RPMI7951 (cell line): ENCODE results near the gene ATP2A3. TPM values are rescaled to one million over a fixed set of nuclear protein-coding genes. Genes with fewer than 3 reads are reported as not detected.

Source experiments
- DNase-seq: peaks from one replicate; pipeline ENCODE4 v3.0.0-alpha.2; 2012; ENCODE audit warnings: low read depth
- total RNA-seq: library from RNA; depleted of rRNA; stranded (reverse); fragments of >200 nt; shearing (Covaris generic); gene quantifications from 2 replicates; pipeline ENCODE4 v1.2.3, GENCODE V29; 2014; rRNA removed

The ATP2A3 gene
- total RNA-seq, result 0.59 and 0.96 TPM in 2 replicates

DNA sequence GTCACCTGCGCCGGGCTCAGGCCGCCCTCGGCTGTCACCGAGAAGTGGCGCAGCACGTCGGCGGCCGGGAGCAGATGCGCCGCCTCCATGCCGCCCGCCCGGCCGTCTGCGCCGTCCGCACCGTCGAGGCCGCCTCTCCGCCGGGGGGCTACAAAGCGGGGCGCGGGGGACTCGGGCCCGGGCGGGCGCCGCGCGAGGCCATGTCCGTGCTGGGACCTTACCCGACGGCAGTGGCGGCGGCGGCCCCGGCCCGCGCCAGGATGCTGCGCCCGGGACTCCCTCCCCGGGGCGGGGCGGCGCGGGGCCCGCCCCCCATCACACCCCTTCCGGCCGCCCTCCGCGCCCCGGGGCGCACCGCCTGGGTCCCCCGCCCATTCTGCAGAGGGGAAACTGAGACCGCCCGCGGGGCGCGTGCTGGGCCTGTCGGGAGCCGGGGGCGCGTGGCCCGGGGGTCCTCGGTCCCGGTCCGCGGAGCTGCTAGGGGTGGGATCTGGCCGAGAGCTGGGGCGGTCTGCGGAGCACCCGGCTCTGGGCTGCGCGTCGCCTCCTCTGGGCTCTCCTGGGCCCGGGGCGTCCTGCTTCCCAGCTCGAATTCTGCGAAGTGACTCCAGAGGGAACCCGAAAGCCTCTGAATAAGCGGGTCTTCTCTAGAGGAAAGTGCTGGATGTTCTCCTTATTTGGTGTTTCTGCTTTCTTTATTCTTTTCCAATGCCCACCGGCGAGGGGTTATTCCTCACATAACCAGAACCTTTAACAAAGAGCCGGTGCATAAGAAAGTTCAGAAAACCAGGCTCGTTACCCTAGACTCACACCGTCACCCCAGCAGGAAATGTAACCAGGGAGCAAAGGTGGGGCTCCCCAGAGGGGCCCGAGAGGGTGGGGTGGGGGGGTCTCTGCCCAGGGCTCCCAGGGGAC lies at the start of gene ATP2A3:
TSS of gene ATP2A3 (minus strand) at position 235 of the 915 bp plus-strand sequence. CDS start at position 89, 146 bp downstream.
- peak; percentile 18 for DNase-seq

GRCh38 chr17:4010754-4011153 lies 46.5 kb upstream of the ATP2A3 start:
- no peak for DNase-seq

DNA sequence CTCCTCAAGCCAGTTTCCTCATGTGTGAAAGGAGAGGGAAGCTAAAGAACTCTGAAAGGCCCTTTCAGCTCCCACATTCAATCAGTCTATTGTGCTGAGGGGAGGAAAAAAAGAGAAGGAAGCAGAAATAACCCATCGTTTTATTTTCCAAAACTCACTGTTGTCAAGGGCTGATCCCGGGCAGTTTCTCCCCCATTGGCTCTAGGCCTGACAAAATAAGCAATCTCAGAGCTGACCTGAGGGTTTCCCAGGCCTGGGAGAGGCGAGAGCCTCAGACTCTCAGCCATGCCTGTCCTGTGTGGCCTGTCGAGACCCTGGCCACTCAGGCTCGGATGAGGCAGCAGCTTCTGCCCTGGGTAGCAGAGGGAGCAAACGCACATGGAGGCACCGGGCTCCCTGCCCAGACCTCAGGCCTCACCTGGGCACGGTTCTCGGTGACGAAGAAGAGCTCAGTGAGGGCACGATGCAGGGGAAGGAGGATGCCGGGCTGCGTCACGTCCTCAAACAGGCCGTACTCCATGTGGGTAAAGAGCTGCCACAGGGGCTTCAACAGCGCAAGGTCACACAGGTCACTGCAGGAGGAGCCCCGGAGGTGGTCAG lies 45.0 kb upstream of the ATP2A3 start:
- DNase-seq, result no peak

GRCh38 chr17:4008441-4009185 lies 44.4 kb upstream of the ATP2A3 start:
- DNase-seq, result no peak

- no peak for DNase-seq
Observed at GRCh38 chr17:4008082-4008435, 43.8 kb upstream of the ATP2A3 start.

GRCh38 chr17:4007346-4008081 lies 43.3 kb upstream of the ATP2A3 start:
- DNase-seq, result no peak

DNA sequence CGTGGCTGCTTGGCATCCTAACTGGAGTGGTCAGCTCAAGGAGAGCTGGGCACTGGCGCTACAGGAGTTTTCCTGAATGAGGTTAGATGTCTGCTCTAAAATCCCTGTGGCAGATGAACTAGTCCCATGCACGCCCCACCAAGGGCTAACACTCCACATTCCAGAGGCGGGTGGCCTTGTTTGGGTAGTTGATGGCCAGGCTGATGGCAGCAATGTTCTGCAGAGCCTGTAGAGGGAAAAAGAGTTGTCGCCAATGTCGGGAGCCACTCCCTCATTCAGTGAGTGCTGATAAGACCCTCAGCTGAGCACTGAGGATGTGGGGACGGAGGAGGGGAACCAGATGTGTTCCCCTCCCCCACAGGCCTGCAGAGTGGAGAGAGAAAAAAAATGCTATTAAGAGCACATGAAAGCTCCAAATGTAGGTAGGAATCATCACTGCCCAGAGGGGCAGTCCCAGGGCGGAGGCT lies 42.5 kb upstream of the ATP2A3 start:
- no peak for DNase-seq

DNA sequence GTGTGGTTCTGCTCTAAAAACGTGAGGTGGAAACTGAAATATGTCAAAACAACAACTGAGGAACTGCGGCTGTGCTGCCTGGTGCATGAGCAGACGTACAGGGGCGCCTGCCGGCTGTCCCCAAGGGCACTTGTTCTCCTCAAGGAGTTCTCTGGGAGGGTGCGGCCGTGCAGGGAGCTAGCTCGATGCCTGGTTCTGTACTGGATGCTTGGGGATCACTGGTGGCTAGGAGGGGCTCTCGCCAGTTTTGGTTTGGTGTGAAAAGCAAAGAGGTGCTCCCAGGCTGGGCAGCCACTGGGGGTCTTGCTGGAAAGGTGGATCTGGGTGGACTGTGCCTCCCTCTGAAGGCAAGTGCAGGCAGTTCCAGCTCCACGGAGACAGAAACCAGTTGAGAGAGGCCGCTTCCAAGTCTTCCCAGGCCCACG lies 41.9 kb upstream of the ATP2A3 start:
- no peak for DNase-seq

DNA sequence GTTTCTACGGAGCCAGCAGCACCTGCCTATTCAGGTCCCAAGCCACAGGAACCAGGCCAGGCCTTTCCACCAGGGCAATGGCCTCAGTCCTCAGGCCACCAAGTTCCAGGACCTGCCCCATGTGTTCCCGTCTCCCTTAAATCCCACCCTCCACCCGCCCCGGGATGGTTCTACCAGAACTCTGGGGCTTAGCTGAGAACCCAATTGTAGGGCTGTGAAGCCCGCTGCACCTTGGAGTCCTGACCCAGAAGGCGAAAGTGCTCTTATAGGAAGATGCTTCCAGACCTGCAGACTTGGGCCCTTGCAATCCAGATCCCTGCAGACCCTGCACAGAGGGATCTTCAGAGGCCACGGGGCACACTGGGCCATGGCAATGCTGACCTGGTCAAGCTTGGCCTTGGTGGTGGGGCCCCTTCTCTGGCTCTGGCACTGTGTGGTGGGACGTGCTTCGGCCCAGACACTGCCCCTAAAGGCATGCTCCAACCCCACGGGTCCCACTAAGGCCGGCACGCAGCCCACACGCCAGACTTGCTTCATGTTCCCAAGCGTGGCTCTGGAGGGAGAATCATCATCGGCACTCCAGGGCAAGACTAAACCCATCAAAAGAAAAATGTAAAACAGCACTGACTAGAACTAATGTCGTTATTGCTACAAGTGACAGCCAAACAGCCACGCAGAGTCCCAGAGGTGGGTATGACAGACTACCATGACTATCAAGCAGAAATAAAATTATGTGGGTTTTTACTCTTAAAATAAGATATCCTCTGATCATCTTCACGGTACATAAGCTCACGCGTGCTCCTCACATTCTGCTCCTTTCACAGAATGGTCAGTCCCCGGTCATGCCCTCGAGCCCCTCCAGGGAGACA lies 41.3 kb upstream of the ATP2A3 start:
- DNase-seq, result no peak

GRCh38 chr17:4004517-4005295 lies 40.5 kb upstream of the ATP2A3 start:
- DNase-seq, result no peak

GRCh38 chr17:4003501-4004421 lies 39.5 kb upstream of the ATP2A3 start:
- DNase-seq, result no peak

GRCh38 chr17:4003131-4003500 lies 38.9 kb upstream of the ATP2A3 start:
- DNase-seq, result no peak

DNA sequence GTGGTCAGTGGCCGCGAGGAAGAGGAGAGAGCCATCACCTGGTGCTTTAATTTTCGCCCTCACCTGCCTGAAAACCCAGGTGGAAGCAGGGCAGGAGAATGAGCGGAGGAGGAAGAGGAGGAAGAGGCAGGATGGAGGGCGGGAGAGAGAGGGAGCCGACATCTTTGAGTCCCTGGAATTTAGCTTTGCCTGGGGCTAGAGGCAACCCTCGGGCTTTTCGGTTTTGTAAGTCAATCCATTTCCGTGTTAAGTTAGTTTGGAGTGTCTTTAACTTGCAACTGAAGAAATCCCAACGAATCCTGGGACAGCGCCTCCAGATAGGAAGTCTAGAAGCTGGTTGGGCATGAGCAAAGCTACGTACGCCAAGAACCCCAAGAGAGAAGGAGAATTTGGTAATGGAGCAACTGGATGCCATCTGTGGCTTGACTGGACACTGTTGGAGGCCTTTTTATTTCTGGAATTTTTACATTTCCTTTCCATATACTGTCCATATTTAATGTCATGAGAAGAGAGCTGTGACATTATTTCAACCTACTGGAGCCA lies 36.9 kb upstream of the ATP2A3 start:
- DNase-seq, result peak; percentile 13

DNA sequence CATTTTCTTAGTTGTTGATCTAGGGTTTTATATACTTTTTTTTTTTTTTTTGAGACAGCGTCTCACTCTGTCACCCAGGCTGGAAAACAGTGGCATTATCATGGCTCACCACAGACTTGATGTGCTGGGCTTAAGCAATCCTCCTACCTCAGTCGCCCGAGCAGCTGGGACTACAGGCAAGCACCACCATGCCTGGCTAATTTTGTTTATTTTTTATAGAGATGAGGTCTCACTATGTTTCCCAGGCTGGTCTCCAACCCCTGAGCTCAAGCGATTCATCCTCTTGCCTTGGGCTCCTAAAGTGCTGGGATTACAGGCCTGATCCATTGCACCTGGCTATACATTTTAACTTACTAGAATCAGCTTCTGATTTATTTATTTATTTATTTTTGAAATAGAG lies 34.2 kb upstream of the ATP2A3 start:
- no peak for DNase-seq

GRCh38 chr17:3995067-3995466 lies 30.8 kb upstream of the ATP2A3 start:
- DNase-seq, result no peak

DNA sequence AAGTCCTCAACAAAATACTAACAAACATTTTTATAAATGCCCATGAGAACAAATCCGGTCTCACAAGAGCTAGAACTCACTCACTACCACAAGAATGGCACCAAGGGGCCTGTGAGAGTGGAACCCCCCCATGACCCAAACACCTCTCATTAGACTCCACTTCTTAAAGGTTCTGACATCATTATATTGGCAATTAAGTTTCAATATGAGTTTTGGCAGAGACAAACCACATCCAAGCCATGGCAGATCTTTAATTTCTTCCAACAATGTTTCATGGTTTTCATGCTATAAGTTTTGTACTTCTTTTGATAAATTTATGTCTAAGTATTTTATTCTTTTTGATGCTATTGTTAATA lies 30.0 kb upstream of the ATP2A3 start:
- DNase-seq, result no peak

GRCh38 chr17:3993493-3994220 lies 29.4 kb upstream of the ATP2A3 start:
- no peak for DNase-seq

- no peak for DNase-seq
Observed at GRCh38 chr17:3992370-3992769, 28.1 kb upstream of the ATP2A3 start.
